HG03457 (cell line): ENCODE results near the gene BEAN1.
"Not testable (repeated sequence)": the region's sequence is repeated elsewhere in the genome, so short reads cannot be mapped to it uniquely, and the experiment has no call there.

Source experiments
- ATAC-seq: cut with Tn5 transposase; IDR thresholded peaks from one replicate; pipeline ENCODE4 v1.9.1; 2021; ENCODE audit warnings: moderate number of reproducible peaks; ENCODE audit not compliant: unreplicated experiment

Gene BEAN1

GRCh38 chr16:66439051-66439730 is 12.1 kb downstream of the BEAN1 start:
- no peak for ATAC-seq

DNA sequence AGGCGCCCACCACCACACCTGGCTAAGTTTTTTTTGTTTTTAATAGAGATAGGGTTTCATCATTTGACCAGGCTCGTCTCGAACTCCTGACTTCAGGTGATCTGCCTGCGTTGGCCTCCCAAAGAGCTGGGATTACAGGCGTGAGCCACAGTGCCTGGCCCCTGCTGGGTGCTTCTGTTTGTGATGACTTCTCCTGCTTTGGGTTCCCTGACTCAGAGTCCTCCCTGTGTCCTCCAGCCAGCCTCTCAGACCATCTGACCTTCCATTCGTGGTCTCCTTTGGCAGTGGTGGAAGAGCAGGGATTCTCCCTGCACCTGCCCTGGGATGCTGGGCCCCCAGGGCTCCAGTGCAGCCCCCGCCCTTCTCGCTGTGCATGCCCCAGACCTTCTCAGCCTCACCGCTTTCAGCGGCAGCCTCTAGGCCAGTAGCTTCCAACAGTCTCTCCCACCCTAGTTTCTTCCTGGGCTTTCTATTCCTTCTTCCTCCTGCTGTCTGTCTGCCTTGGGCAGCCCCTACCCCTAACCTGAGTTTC is 13.2 kb downstream of the BEAN1 start:
- ATAC-seq, result no peak

GRCh38 chr16:66440970-66441369 is 13.9 kb downstream of the BEAN1 start:
- no peak for ATAC-seq

GRCh38 chr16:66441586-66442375 is 14.7 kb downstream of the BEAN1 start:
- no peak for ATAC-seq

- ATAC-seq, result no peak
These were observed 15.6 kb downstream of the BEAN1 start for GRCh38 chr16:66442502-66443268.

GRCh38 chr16:66443269-66443652 is 16.2 kb downstream of the BEAN1 start:
- ATAC-seq, result no peak

- ATAC-seq, result no peak
These were observed 17.0 kb downstream of the BEAN1 start for GRCh38 chr16:66444049-66444481.

DNA sequence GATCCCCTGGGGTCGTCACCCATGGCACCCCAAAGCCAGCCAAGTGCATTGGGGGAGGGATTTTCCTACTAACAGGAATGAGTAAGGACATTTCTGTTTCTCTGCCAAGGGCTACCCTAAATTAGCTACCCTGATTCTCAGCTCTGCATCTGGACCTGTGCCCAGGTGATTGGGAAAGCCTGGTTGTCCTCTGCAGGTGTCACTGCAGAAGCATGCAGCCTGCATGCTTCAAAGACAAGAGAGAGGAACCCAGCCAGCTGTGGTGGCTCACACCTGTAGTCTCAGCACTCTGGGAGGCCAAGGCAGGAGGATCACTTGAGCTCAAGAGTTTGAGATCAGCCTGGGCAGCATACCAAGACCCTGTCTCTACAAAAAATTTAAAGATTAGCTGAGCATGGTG is 19.6 kb downstream of the BEAN1 start:
- no peak for ATAC-seq

- no peak for ATAC-seq
These were observed 20.4 kb downstream of the BEAN1 start for GRCh38 chr16:66447491-66447890.

- ATAC-seq, result no peak
These were observed 24.5 kb downstream of the BEAN1 start for GRCh38 chr16:66451548-66451947.

GRCh38 chr16:66453230-66453629 is 26.1 kb downstream of the BEAN1 start:
- not testable (repeated sequence) for ATAC-seq

GRCh38 chr16:66454751-66455150 is 27.7 kb downstream of the BEAN1 start:
- no peak for ATAC-seq

DNA sequence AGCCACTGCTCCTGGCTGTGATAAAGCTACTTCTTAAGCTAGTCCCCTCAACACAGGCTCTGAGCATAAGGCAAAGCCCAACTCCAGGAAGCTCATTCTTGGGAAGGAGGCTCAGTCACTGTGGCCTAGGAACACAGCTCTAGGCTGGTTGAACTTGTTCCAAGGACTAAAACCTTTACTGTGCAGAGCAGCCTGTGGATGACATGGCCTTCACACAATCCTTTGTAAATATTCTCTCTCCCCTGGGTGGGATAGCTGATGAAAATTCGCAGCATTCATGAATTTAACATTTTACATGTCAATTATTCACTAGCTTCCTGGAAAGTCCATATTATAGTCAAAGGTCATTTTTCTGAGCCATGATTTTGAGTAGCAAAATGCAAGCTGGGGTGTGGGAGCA is 28.9 kb downstream of the BEAN1 start:
- no peak for ATAC-seq

DNA sequence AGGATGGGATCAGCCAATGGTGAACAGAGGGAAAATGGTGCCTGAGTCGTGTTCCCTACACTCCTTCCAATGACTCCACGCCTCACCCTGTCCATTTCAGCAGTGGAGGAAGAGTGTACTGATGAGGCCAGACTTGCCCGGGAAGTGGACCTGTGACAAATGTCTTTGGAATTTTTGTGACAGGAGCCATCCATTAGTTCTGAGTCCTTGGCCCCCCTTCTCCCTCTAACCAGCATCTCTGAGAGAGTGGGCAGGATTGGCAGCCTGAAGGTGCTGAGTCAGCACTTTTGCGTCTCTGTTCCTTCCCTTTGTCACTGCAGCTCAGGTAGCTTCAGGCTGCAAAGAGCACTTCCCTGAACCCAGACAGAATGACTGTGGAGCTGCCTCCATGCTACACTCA is 30.8 kb downstream of the BEAN1 start:
- ATAC-seq, result no peak

DNA sequence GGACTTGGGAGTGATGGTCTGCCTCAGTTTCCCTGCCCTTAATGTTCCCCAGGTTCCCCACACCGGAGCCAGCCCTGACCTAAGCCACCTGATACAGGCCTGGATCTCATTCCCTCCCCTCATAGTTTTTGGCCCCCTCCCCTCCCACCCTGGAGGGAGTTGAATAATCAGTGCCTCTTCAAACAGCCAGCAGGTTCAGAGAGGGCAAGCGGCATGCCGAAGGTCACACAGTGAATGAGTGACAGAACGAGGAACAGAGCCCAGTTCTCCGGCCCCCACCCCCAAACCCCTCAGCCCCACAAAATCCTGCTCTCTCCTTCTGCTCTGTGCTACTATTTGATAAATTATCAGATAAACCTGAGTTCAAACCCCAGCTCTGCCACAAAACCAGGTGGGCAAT is 31.2 kb downstream of the BEAN1 start:
- no peak for ATAC-seq

- ATAC-seq, result no peak
These were observed 31.8 kb downstream of the BEAN1 start for GRCh38 chr16:66458853-66459252.

- no peak for ATAC-seq
These were observed 32.8 kb downstream of the BEAN1 start for GRCh38 chr16:66459878-66460277.

DNA sequence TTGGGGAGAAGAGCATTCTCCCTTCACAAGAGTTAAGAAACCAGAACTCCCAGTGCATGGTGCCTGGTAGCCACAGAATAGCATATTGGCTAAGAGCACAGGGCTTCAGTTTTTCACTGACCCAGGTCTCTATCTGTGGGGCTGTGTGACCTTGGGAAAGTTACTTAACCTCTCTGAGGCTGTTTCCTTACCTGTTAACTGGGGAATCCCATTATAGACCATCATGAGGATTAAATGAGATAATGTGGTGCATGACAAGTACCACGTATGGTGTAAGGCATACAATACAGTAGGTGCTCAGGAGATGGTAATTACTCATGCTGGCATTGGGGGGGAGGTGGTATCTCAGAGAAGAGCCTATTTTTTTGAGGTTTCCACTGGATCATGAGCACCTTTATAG is 33.6 kb downstream of the BEAN1 start:
- no peak for ATAC-seq

- ATAC-seq, result no peak
These were observed 35.8 kb downstream of the BEAN1 start for GRCh38 chr16:66462912-66463311.

DNA sequence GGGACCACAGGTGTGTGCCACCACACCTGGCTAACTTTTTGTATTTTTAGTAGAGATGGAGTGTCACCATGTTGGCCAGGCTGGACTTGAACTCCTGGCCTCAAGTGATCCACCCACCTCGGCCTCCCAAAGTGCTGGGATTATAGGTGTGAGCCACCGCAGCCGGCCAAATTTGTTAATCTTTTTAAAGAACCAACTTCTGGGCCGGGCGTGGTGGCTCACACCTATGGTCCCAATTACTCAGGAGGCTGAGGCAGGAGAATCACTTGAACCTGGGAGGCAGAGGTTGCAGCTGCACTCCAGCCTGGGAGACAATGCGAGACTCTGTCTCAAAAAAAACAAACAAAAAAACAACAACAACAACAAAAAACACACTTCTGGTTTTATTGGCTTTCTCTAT is 38.9 kb downstream of the BEAN1 start:
- ATAC-seq, result not testable (repeated sequence)

GRCh38 chr16:66466636-66467035 is 39.5 kb downstream of the BEAN1 start:
- ATAC-seq, result not testable (repeated sequence)
